WTC11 (cell line): ENCODE measurements around the gene ZBTB7C. TPM values are rescaled to one million over a fixed set of nuclear protein-coding genes. Genes with fewer than 3 reads are reported as not detected.

Experiments
- AFF4 ChIP-seq: sonication (generic); formaldehyde crosslinking; IDR thresholded peaks from 2 replicates; pipeline ENCODE4 v1.8.1; 2023; ENCODE audit warnings: mild to moderate bottlenecking, missing genetic modification reagents, borderline replicate concordance
- ARID4B ChIP-seq: sonication (generic); formaldehyde crosslinking; IDR thresholded peaks from 2 replicates; pipeline ENCODE4 v1.8.0; 2023; ENCODE audit warnings: missing genetic modification reagents, mild to moderate bottlenecking, borderline replicate concordance
- ATF1 ChIP-seq: sonication (generic); formaldehyde crosslinking; IDR thresholded peaks from 2 replicates; pipeline ENCODE4 v1.8.1; 2023; ENCODE audit warnings: mild to moderate bottlenecking, moderate library complexity, missing genetic modification reagents
- ATF2 ChIP-seq: sonication (generic); formaldehyde crosslinking; IDR thresholded peaks from 2 replicates; pipeline ENCODE4 v1.8.1; 2022; ENCODE audit warnings: low read depth, missing genetic modification reagents, borderline replicate concordance
- NFYB ChIP-seq: sonication (generic); formaldehyde crosslinking; conservative IDR thresholded peaks from 2 replicates; pipeline ENCODE4 v1.8.0; 2022; ENCODE audit warnings: low read depth, missing genetic modification reagents
- OVOL2 ChIP-seq: fragments of 250-450 bp; sonication (Bioruptor Pico); IDR thresholded peaks from 2 replicates; pipeline ENCODE4 v1.9.0; 2021; ENCODE audit warnings: mild to moderate bottlenecking, borderline replicate concordance
- SMAD3 ChIP-seq: sonication (generic); formaldehyde crosslinking; IDR thresholded peaks from 2 replicates; pipeline ENCODE4 v1.8.0; 2022; ENCODE audit warnings: missing genetic modification reagents, mild to moderate bottlenecking, borderline replicate concordance
- SMAD4 ChIP-seq: sonication (generic); formaldehyde crosslinking; IDR thresholded peaks from 2 replicates; pipeline ENCODE4 v1.8.0; 2022; ENCODE audit warnings: mild to moderate bottlenecking, missing genetic modification reagents
- total RNA-seq: library from RNA; stranded (reverse); gene quantifications from 3 replicates; pipeline ENCODE4 v1.2.3, GENCODE V29; 2021
- TF ChIP-seq, protein P1 (sequence below): sonication (generic); formaldehyde crosslinking; IDR thresholded peaks from 2 replicates; pipeline ENCODE4 v1.8.0; 2022; ENCODE audit warnings: missing genetic modification reagents
- TF ChIP-seq, protein P2 (sequence below): fragments of 250-450 bp; sonication (Bioruptor Pico); conservative IDR thresholded peaks from 2 replicates; pipeline ENCODE4 v1.9.0; 2021; ENCODE audit warnings: mild to moderate bottlenecking

Gene ZBTB7C
- total RNA-seq, 1 experiment from 2014 or later = 0.48 TPM

DNA sequence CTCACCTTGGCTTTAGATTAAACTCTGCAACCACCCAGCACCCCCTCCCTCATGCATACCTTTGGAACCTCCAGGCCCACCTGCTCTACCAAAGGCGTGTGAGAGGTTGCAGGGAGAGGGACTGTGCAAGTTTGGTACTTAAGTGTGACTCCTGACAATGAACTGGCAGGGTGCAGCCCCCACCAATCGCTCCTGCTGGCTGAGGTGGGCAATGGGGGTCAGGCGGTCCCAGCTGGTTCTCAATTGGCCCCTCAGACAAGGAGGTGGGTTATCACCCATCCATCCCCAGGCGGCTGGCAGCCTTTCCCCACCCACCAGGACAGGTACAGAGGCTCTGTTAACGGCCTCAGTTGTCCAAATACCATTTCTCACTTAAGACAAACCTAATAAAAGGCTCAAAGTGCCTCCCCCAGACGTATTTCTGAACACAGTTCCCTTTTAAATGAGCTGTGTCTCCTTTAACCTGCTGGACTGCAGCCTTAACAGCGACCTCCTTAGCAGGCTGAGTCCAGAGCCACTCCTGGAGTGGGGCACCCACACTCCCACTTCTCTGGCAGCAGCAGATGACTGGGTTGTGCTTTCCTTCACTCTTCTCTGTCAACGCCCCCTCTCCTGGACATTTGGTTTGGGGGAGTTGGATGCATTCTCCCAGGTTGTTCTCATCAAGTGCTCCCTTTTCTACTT, 309.6 kb downstream of the ZBTB7C start (continued):
- TF ChIP-seq, protein P1, sequence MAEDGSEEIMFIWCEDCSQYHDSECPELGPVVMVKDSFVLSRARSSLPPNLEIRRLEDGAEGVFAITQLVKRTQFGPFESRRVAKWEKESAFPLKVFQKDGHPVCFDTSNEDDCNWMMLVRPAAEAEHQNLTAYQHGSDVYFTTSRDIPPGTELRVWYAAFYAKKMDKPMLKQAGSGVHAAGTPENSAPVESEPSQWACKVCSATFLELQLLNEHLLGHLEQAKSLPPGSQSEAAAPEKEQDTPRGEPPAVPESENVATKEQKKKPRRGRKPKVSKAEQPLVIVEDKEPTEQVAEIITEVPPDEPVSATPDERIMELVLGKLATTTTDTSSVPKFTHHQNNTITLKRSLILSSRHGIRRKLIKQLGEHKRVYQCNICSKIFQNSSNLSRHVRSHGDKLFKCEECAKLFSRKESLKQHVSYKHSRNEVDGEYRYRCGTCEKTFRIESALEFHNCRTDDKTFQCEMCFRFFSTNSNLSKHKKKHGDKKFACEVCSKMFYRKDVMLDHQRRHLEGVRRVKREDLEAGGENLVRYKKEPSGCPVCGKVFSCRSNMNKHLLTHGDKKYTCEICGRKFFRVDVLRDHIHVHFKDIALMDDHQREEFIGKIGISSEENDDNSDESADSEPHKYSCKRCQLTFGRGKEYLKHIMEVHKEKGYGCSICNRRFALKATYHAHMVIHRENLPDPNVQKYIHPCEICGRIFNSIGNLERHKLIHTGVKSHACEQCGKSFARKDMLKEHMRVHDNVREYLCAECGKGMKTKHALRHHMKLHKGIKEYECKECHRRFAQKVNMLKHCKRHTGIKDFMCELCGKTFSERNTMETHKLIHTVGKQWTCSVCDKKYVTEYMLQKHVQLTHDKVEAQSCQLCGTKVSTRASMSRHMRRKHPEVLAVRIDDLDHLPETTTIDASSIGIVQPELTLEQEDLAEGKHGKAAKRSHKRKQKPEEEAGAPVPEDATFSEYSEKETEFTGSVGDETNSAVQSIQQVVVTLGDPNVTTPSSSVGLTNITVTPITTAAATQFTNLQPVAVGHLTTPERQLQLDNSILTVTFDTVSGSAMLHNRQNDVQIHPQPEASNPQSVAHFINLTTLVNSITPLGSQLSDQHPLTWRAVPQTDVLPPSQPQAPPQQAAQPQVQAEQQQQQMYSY (CRISPR knock-in tag) = no peak
- no peak for TF ChIP-seq ARID4B (CRISPR knock-in tag)
- TF ChIP-seq NFYB (CRISPR knock-in tag) = no peak
- no peak for TF ChIP-seq ATF2 (CRISPR knock-in tag)
- TF ChIP-seq, protein P2, sequence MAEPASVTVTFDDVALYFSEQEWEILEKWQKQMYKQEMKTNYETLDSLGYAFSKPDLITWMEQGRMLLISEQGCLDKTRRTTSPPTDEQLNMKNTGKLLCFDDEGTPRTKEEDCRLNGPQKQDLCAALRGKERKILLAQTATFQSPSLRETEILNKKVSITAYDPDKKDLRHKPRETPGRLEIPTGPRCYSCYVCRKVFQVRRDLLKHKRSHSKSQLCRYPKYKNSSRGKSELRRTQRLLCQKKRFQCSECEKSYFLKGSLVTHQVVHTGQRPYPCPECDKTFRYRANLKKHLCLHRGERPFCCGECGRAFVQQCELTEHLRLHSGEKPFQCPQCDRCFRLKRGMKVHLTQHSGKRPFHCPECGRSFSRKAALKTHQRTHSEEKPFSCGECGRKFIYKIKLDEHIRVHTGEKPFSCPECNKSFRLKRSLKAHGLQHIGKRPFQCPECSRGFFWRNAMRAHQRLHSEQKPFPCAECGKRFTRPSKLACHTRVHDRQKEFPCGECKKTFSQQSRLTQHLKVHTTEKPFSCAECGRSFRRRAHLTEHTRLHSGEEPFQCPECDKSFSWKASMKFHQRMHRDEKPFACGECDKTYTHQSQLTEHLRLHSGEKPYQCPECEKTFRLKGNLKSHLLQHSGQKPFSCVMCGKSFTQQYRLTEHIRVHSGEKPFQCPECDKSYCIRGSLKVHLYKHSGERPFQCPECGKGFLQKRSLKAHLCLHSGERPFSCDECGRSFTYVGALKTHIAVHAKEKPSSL (CRISPR knock-in tag) = no peak
- TF ChIP-seq OVOL2 (CRISPR knock-in tag) = no peak
- TF ChIP-seq SMAD4 (CRISPR knock-in tag) = no peak
- TF ChIP-seq AFF4 (CRISPR knock-in tag) = no peak
- TF ChIP-seq ATF1 (CRISPR knock-in tag) = no peak
- no peak for TF ChIP-seq SMAD3 (CRISPR knock-in tag)
